ENCODE results near the gene DPP4.

Gene DPP4

GRCh38 chr2:162061021-162061420, 13.0 kb downstream of the DPP4 start:
- H3K4me3 Mint-ChIP-seq = no peak overlapping the region
- no peak for DNase-seq
- peaks cover 15% of the 10 kb centered on the region for H3K9me3 Mint-ChIP-seq
- H3K27me3 Mint-ChIP-seq (ENCODE audit: low read depth, poor library complexity) = no peaks in the 10 kb centered on the region
- H3K36me3 Mint-ChIP-seq (ENCODE audit: low read depth) = no peaks in the 10 kb centered on the region
- H3K27ac Mint-ChIP-seq = no peak overlapping the region
- peaks cover 20% of the 10 kb centered on the region for H3K4me1 Mint-ChIP-seq
- TF ChIP-seq CTCF (IDR thresholded peaks at IDR 0.05) = no peak

- H3K9me3 Mint-ChIP-seq = peaks cover 15% of the 10 kb centered on the region
- no peak overlapping the region for H3K27ac Mint-ChIP-seq
Observed at GRCh38 chr2:162060532-162060931, 13.5 kb downstream of the DPP4 start.

GRCh38 chr2:162058973-162059668, 14.9 kb downstream of the DPP4 start:
- H3K9me3 Mint-ChIP-seq = peaks cover 15% of the 10 kb centered on the region
- peaks cover 20% of the 10 kb centered on the region for H3K4me1 Mint-ChIP-seq
- no peak overlapping the region for H3K4me3 Mint-ChIP-seq
- no peaks in the 10 kb centered on the region for H3K27me3 Mint-ChIP-seq (ENCODE audit: low read depth, poor library complexity)
- no peak for TF ChIP-seq CTCF (IDR thresholded peaks at IDR 0.05)
- no peak for DNase-seq
- H3K36me3 Mint-ChIP-seq (ENCODE audit: low read depth) = no peaks in the 10 kb centered on the region
- no peak overlapping the region for H3K27ac Mint-ChIP-seq

More at GRCh38 chr2:162060532-162060931, 13.5 kb downstream of the DPP4 start:
- H3K4me3 Mint-ChIP-seq = no peak overlapping the region
- H3K4me1 Mint-ChIP-seq = peaks cover 20% of the 10 kb centered on the region
- H3K27me3 Mint-ChIP-seq (ENCODE audit: low read depth, poor library complexity) = no peaks in the 10 kb centered on the region
- no peak for TF ChIP-seq CTCF (IDR thresholded peaks at IDR 0.05)
- no peaks in the 10 kb centered on the region for H3K36me3 Mint-ChIP-seq (ENCODE audit: low read depth)
- no peak for DNase-seq

GRCh38 chr2:162057426-162057825, 16.6 kb downstream of the DPP4 start:
- Mint-ChIP-seq H3K9me3 (peaks cover 15% of the 10 kb centered on the region), H3K27me3 (ENCODE audit: low read depth, poor library complexity) (no peaks in the 10 kb centered on the region), H3K36me3 (ENCODE audit: low read depth) (no peaks in the 10 kb centered on the region), H3K4me1 (peaks cover 8% of the 10 kb centered on the region), H3K4me3 (no peak overlapping the region), H3K27ac (no peak overlapping the region)
- TF ChIP-seq CTCF (IDR thresholded peaks at IDR 0.05) = no peak
- DNase-seq = no peak

GRCh38 chr2:162056796-162057399, 17.1 kb downstream of the DPP4 start:
- H3K27me3 Mint-ChIP-seq (ENCODE audit: low read depth, poor library complexity) = no peaks in the 10 kb centered on the region
- peaks cover 15% of the 10 kb centered on the region for H3K9me3 Mint-ChIP-seq
- H3K36me3 Mint-ChIP-seq (ENCODE audit: low read depth) = no peaks in the 10 kb centered on the region
- H3K27ac Mint-ChIP-seq = no peak overlapping the region
- no peak for DNase-seq
- peaks cover 8% of the 10 kb centered on the region for H3K4me1 Mint-ChIP-seq
- no peak for TF ChIP-seq CTCF (IDR thresholded peaks at IDR 0.05)
- no peak overlapping the region for H3K4me3 Mint-ChIP-seq

- Mint-ChIP-seq H3K4me3 (no peak overlapping the region), H3K36me3 (ENCODE audit: low read depth) (no peaks in the 10 kb centered on the region), H3K27me3 (ENCODE audit: low read depth, poor library complexity) (no peaks in the 10 kb centered on the region), H3K27ac (no peak overlapping the region), H3K9me3 (peaks cover 15% of the 10 kb centered on the region), H3K4me1 (peaks cover under 1% of the 10 kb centered on the region)
- DNase-seq = no peak
- no peak for TF ChIP-seq CTCF (IDR thresholded peaks at IDR 0.05)
Observed at GRCh38 chr2:162053808-162054155, 20.2 kb downstream of the DPP4 start.
